ENCODE data around the gene OLAH. TPM values are rescaled to one million over a fixed set of nuclear protein-coding genes. Genes with fewer than 3 reads are reported as not detected.

OLAH gene
- total RNA-seq, 4 donors from 2014 or later = 2.9 to 15.3 (median 6.7) TPM

DNA sequence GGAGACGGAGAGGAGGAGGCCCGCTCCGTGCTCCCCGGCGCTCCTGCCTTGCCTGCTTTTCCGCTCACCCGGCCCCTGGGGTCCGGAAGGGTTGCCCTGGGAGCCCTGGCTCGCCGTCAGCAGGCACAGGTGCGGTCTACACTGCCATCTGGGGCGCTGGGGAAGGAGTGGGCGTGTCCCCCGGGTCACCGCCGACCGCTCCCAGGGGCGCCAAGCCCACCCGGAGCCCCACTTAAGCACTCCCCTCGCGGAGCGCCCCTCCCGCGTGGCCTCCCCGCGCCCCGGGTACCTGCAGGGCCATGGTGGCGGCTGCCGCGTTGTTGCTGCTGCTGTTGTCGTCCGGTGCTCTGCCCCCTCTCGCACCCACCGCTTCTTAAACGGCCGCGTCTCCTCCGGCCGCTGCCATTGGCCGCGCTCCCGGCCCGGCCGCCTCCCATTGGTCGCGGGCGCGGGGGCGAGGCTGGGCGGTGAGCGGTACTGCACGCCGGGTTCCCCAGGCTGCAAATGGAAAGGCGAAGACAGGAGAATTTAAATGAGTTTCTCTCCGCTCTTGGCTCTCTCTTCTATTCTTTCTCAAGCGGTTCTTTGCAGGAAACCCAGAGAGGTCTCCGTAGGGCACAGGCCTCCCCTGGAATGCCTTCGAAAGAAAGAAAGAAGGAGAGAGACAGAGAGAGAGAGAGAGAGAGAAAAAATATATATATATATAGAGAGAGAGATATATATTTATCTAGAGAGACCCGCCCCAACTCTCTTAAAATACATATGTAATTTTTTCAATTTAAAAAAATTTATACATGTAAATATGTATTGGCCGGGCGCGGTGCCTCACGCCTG lies 44.9 kb downstream of the OLAH start, which contains the start of gene ACBD7:
ACBD7 (minus strand) TSS at position 349 of the 834 bp plus-strand sequence; CDS start at position 301, 48 bp downstream.
- peak; percentile 52 to 54 for DNase-seq (ENCODE audit: low spot score in 2 of 2)

DNA sequence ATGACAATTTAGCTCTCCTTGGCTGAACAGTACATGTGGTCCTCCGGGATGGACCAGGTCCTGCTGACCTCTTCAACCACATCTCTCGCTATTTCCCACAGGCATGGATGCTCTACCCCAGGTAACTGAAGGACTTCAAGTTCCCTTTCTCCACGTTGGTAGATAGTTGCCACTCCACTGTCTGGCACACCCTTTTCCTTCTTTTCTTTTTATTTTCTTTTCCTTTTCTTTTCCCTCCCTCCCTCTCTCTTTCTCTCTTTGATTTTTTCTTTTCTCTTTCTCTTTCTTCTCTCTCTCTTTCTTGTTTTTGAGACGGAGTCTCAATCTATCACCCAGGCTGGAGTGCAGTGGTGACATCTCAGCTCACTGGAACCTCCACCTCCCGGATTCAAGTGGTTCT lies 47.7 kb downstream of the OLAH start:
- 77 to 88% methylated on average over 5 of the region's 5 CpGs for WGBS, 2 donors
- no peak for DNase-seq (ENCODE audit: low spot score in 2 of 2)
- H3K36me3 ChIP-seq = no peaks in the 10 kb centered on the region
- no peak overlapping the region for H3K4me3 ChIP-seq
- TF ChIP-seq, protein P1, sequence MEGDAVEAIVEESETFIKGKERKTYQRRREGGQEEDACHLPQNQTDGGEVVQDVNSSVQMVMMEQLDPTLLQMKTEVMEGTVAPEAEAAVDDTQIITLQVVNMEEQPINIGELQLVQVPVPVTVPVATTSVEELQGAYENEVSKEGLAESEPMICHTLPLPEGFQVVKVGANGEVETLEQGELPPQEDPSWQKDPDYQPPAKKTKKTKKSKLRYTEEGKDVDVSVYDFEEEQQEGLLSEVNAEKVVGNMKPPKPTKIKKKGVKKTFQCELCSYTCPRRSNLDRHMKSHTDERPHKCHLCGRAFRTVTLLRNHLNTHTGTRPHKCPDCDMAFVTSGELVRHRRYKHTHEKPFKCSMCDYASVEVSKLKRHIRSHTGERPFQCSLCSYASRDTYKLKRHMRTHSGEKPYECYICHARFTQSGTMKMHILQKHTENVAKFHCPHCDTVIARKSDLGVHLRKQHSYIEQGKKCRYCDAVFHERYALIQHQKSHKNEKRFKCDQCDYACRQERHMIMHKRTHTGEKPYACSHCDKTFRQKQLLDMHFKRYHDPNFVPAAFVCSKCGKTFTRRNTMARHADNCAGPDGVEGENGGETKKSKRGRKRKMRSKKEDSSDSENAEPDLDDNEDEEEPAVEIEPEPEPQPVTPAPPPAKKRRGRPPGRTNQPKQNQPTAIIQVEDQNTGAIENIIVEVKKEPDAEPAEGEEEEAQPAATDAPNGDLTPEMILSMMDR (IDR thresholded peaks at IDR 0.05) = no peak
- H3K27ac ChIP-seq = no peak overlapping the region
- H3K9me3 ChIP-seq = no peaks in the 10 kb centered on the region
- no peaks in the 10 kb centered on the region for H3K27me3 ChIP-seq
- H3K4me1 ChIP-seq = peaks cover 0 to 14% (median 1%) of the 10 kb centered on the region in 4 donors

More for the DNA sequence above, 44.9 kb downstream of the OLAH start, which contains the start of gene ACBD7:
- Histone ChIP-seq H3K27ac (peak within 1 kb of the TSS in 3 of 4 donors; percentile 22 to 80 (median 37)), H3K4me1 (peaks cover 0 to 23% (median 1%) of the 10 kb centered on the region in 4 donors), H3K4me3 (peak within 1 kb of the TSS; percentile 44 to 60 (median 54)), H3K9me3 (no peaks in the 10 kb centered on the region), H3K36me3 (no peaks in the 10 kb centered on the region), H3K27me3 (no peaks in the 10 kb centered on the region)
- WGBS, 2 donors = 6 to 7% methylated on average over 54 to 63 of the region's 63 CpGs
- TF ChIP-seq POLR2A (IDR thresholded peaks at IDR 0.05) (peak in 1 of 2 donors; percentile 34), EP300 (IDR thresholded peaks at IDR 0.05) (peak in 1 of 2 donors; percentile 42)
- TF ChIP-seq, protein P1 (IDR thresholded peaks at IDR 0.05) = peak; percentile 53 to 73 (median 55)

DNA sequence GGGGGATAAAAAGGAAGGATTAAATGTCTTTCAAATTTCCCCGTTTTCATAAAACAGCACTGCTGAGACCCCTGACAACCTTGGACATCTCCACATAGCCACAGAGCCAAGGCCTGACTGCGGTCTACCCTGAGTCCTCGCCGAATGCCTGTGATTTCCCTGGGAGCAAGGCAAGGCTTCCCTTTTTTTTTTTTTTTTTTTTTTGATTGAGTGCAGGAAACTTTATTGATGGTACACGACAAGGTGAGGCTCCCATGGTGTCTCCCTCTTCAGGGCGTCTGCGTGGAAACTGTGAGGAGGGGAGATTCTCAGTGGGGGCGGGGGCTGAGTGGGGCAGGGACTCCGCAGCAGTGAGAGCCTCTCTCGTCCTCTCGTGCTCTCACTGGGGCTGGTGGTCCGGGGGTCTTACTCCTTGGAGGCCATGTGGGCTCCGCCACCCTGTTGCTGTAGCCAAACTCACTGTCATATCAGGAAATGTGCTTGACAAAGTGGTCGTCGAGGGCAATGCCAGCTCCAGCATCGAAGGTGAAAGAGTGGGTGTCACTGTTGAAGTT lies 49.2 kb downstream of the OLAH start:
- WGBS, 2 donors = 84 to 93% methylated on average over 16 of the region's 16 CpGs
- H3K36me3 ChIP-seq = no peaks in the 10 kb centered on the region
- peaks cover 0 to 20% (median 2%) of the 10 kb centered on the region in 4 donors for H3K4me1 ChIP-seq
- no peaks in the 10 kb centered on the region for H3K27me3 ChIP-seq
- H3K9me3 ChIP-seq = no peaks in the 10 kb centered on the region
- no peak for DNase-seq (ENCODE audit: low spot score in 2 of 2)
- H3K27ac ChIP-seq = no peak overlapping the region
- H3K4me3 ChIP-seq = no peak overlapping the region
- TF ChIP-seq POLR2A (IDR thresholded peaks at IDR 0.05) = no peak

DNA sequence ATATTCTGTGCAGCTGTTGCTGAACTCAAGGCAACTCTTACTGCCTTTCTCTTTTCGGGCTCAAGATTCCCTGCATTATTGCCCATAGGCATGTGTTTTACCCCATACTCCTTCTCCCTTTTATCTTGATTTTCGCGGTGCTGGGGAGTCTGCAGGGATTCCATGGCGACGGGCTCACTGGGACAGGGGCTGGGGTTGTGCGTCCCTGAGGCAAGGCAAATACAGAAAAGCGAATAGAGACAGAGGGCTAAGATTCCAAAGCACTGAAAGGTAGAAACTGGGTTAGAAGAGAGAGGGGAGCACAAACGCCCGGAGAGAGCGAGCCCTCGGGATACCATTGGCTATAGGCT lies 52.9 kb downstream of the OLAH start:
- Histone ChIP-seq H3K4me3 (peak overlapping the region; percentile 66 to 99 (median 72)), H3K27ac (peak overlapping the region; percentile 81 to 99 (median 97)), H3K4me1 (peaks cover 0 to 34% (median 12%) of the 10 kb centered on the region in 4 donors), H3K9me3 (no peaks in the 10 kb centered on the region), H3K36me3 (peaks cover 0 to 4% (median 0%) of the 10 kb centered on the region in 3 donors), H3K27me3 (no peaks in the 10 kb centered on the region)
- no peak for TF ChIP-seq EP300 (IDR thresholded peaks at IDR 0.05)
- no peak for TF ChIP-seq POLR2A (IDR thresholded peaks at IDR 0.05)
- no peak for DNase-seq (ENCODE audit: low spot score in 2 of 2)
- 1% methylated on average over 11 of the region's 11 CpGs for WGBS, 2 donors

DNA sequence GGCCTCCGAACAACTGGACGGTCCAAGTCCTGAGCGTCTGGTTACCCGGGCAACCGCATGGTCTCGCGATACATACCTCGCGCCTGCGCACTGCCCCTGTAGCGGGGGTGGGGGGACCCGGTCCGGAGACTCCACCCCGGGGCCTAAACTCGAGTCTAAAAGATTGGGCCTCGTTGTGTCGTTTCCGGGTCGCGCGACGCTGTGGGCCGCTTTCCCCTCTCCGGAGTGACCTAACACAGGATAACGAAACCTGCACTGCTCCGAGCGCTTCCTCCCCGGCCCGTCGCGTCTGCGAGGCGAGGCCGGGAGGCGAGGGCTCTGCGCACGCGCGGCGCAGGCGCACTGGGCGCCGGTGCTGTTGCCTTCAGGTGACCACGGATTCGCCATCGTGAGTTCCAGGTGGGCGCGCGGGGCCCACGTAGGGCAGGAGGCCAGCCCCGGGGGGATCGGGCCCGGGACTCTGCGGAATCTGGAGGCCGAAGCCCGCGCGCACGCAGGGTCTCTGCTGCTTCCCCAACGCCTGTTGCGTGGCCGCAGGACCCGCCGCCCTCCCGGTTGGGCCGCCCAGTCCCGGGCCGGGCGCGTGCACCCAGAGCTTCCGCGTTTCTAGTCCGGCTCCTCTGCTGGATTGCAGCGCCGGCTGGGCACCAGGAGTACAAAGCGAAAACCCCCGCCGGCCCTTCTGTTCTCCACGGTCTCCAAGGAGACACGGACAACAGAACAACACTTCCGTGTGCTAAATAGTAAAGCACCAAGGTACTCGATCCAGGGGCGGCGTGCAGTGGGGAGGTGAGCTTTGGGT lies 53.5 kb downstream of the OLAH start, which contains the start of gene RPP38:
RPP38 (plus strand) TSS at position 345 of the 802 bp plus-strand sequence. CDS start 5,960 bp downstream, outside the sequence.
- H3K36me3 ChIP-seq = peaks cover 0 to 8% (median 0%) of the 10 kb centered on the region in 3 donors
- H3K9me3 ChIP-seq = no peaks in the 10 kb centered on the region
- H3K4me1 ChIP-seq = peaks cover 0 to 34% (median 12%) of the 10 kb centered on the region in 4 donors
- peak within 1 kb of the TSS; percentile 81 to 99 (median 97) for H3K27ac ChIP-seq
- TF ChIP-seq POLR2A (IDR thresholded peaks at IDR 0.05) = peak; percentile 30 to 63
- peak; percentile 64 to 86 for TF ChIP-seq EP300 (IDR thresholded peaks at IDR 0.05)
- TF ChIP-seq, protein P1 (IDR thresholded peaks at IDR 0.05) = no peak
- H3K4me3 ChIP-seq = peak within 1 kb of the TSS; percentile 66 to 99 (median 72)
- peak; percentile 94 to 96 for DNase-seq (ENCODE audit: low spot score in 2 of 2)
- WGBS, 2 donors = 0 to 1% methylated on average over 40 to 69 of the region's 84 CpGs
- no peaks in the 10 kb centered on the region for H3K27me3 ChIP-seq
